ENCODE measurements around the gene ZNF132. TPM values are rescaled to one million over a fixed set of nuclear protein-coding genes. Genes with fewer than 3 reads are reported as not detected.
"Not testable (repeated sequence)": the region's sequence is repeated elsewhere in the genome, so short reads cannot be mapped to it uniquely, and the experiment has no call there.

The ZNF132 gene
- total RNA-seq: 1 to 10 TPM; 3.7 to 6.7 (median 4.5) TPM

GRCh38 chr19:58439576-58440554, at the start of gene ZNF132:
TSS of gene ZNF132 (minus strand) at chr19:58440153. CDS start at chr19:58439821, 332 bp downstream.
- peak within 1 kb of the TSS; percentile 72 to 81 (median 74) for H3K4me3 ChIP-seq
- WGBS: 7% methylated on average over 38 of the region's 59 CpGs
- peaks cover 16 to 24% (median 18%) of the 10 kb centered on the region in 4 donors for H3K4me1 ChIP-seq
- intact Hi-C loops (cut with DNase I): loop anchor here (5.0 kb wide), 1 partner anchor 38 kb away; no protein-coding TSS in a partner anchor
- peaks cover 24 to 35% (median 31%) of the 10 kb centered on the region in 4 donors for H3K36me3 ChIP-seq
- no peak for TF ChIP-seq EP300 (IDR thresholded peaks at IDR 0.05)
- TF ChIP-seq POLR2AphosphoS5 (IDR thresholded peaks at IDR 0.05): peak; percentile 90 to 95
- peak within 1 kb of the TSS; percentile 81 to 85 (median 83) for H3K27ac ChIP-seq (replicated peaks in 1 of 4)
- DNase-seq (ENCODE audit: extremely low spot score): peak; percentile 99
- no peaks in the 10 kb centered on the region for H3K27me3 ChIP-seq
- H3K9me3 ChIP-seq: peaks cover 1 to 51% (median 48%) of the 10 kb centered on the region in 4 donors

GRCh38 chr19:58484349-58484748, 44.4 kb upstream of the ZNF132 start:
- 88% methylated on average over 5 of the region's 5 CpGs for whole genome bisulfite sequencing
- intact Hi-C loops (cut with DNase I): not testable (repeated sequence)

GRCh38 chr19:58483776-58484175, 43.8 kb upstream of the ZNF132 start:
- no peak for DNase-seq (ENCODE audit: extremely low spot score)
- intact Hi-C loops (cut with DNase I): no loop called here
- Histone ChIP-seq H3K27me3 (no peaks in the 10 kb centered on the region), H3K36me3 (peaks cover 9 to 35% (median 31%) of the 10 kb centered on the region in 4 donors), H3K9me3 (no peaks in the 10 kb centered on the region), H3K4me3 (no peak overlapping the region), H3K4me1 (no peaks in the 10 kb centered on the region), H3K27ac (replicated peaks in 1 of 4) (no peak overlapping the region)
- 69% methylated on average over 2 of the region's 2 CpGs for WGBS
- TF ChIP-seq POLR2AphosphoS5 (IDR thresholded peaks at IDR 0.05) (no peak), CTCF (IDR thresholded peaks at IDR 0.05) (no peak)

More at GRCh38 chr19:58484349-58484748, 44.4 kb upstream of the ZNF132 start:
- H3K4me1 ChIP-seq; H3K9me3 ChIP-seq; H3K27ac ChIP-seq (replicated peaks in 1 of 4); H3K27me3 ChIP-seq; H3K4me3 ChIP-seq; DNase-seq (ENCODE audit: extremely low spot score): not testable (repeated sequence)
- H3K36me3 ChIP-seq: peaks cover 9 to 32% (median 26%) of the 10 kb centered on the region in 4 donors

GRCh38 chr19:58482372-58482771, 42.4 kb upstream of the ZNF132 start:
- H3K4me3 ChIP-seq: no peak overlapping the region

GRCh38 chr19:58480831-58481230, 40.9 kb upstream of the ZNF132 start:
- peaks cover 9 to 49% (median 38%) of the 10 kb centered on the region in 4 donors for H3K36me3 ChIP-seq
- H3K4me1 ChIP-seq: peaks cover 11 to 17% (median 14%) of the 10 kb centered on the region in 4 donors
- 82% methylated on average over 2 of the region's 2 CpGs for WGBS
- H3K4me3 ChIP-seq: no peak overlapping the region
- no peaks in the 10 kb centered on the region for H3K27me3 ChIP-seq
- intact Hi-C loops (cut with DNase I): no loop called here
- no peak for DNase-seq (ENCODE audit: extremely low spot score)
- TF ChIP-seq EP300 (IDR thresholded peaks at IDR 0.05): no peak
- TF ChIP-seq POLR2AphosphoS5 (IDR thresholded peaks at IDR 0.05): no peak
- no peak for TF ChIP-seq CTCF (IDR thresholded peaks at IDR 0.05)
- no peak for TF ChIP-seq POLR2A (IDR thresholded peaks at IDR 0.05; ENCODE audit: low read depth)
- no peaks in the 10 kb centered on the region for H3K9me3 ChIP-seq
- no peak overlapping the region for H3K27ac ChIP-seq (replicated peaks in 1 of 4)

More at GRCh38 chr19:58482372-58482771, 42.4 kb upstream of the ZNF132 start:
- TF ChIP-seq CTCF (IDR thresholded peaks at IDR 0.05) (no peak), EP300 (IDR thresholded peaks at IDR 0.05) (no peak), POLR2A (IDR thresholded peaks at IDR 0.05; ENCODE audit: low read depth) (no peak), POLR2AphosphoS5 (IDR thresholded peaks at IDR 0.05) (no peak)
- no peaks in the 10 kb centered on the region for H3K27me3 ChIP-seq
- peaks cover 9 to 49% (median 38%) of the 10 kb centered on the region in 4 donors for H3K36me3 ChIP-seq
- H3K9me3 ChIP-seq: no peaks in the 10 kb centered on the region
- DNase-seq (ENCODE audit: extremely low spot score): no peak
- 87% methylated on average over 7 of the region's 7 CpGs for WGBS
- intact Hi-C loops (cut with DNase I): no loop called here
- peaks cover under 1 to 5% (median 3%) of the 10 kb centered on the region in 4 donors for H3K4me1 ChIP-seq
- no peak overlapping the region for H3K27ac ChIP-seq (replicated peaks in 1 of 4)

All from esophagus muscularis mucosa (tissue), 4 donors.